ENCODE data around the gene ASB4.
"Not testable (repeated sequence)": the region's sequence is repeated elsewhere in the genome, so short reads cannot be mapped to it uniquely, and the experiment has no call there.

ASB4 gene

DNA sequence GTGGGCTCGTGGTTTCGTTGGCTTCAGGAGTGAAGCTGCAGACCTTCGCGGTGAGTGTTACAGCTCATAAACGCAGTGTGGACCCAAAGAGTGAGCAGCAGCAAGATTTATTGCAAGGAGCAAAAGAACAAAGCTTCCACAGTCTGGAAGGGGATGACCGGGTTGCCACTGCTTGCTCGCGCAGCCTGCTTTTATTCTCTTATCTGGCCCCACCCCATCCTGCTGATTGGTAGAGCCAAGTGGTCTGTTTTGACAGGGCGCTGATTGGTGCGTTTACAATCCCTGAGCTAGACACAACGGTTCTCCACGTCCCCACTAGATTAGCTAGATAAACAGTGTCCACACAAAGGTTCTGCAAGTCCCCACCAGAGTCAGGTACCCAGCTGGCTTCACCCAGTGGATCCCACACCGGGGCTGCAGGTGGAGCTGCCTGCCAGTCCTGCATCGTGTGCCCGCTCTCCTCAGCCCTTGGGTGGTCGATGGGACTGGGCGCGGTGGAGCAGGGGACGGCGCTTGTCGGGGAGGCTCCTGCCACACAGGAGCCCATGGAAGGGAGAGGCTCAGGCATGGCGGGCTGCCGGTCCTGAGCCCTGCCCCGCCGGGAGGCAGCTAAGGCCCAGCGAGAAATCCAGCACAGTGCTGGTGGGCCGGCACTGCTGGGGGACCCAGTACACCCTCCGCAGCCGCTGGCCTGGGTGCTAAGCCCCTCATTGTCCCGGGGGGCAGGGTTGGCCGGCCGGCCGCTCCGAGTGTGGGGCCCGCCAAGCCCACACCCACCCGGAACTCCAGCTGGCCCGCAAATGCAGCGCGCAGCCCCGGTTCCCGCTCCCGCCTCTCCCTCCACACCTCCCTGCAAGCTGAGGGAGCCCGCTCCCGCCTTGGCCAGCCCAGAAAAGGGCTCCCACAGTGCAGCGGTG lies 66.5 kb downstream of the ASB4 start:
- not testable (repeated sequence) for DNase-seq (ENCODE audit: low read depth, low spot score)

DNA sequence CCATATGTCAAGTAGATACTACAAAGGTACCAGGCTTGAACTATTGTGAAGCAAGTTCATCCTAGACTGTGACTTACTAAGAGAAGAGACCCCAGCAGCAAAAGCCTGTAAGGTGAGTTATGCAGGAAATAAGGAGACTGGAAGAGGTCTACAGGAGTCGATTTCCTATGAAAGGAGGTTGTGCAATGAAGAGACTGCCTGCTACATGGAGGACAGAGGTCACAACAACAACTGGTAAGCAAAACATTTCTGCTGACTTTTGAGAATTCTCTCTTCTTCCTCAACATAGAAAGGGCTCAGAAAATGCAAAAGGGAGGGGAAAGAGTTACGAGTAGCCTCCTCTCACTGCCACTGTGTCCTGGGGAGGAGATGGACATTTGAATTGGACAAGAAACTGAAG lies 68.2 kb downstream of the ASB4 start:
- no peak for DNase-seq (ENCODE audit: low read depth, low spot score)

DNA sequence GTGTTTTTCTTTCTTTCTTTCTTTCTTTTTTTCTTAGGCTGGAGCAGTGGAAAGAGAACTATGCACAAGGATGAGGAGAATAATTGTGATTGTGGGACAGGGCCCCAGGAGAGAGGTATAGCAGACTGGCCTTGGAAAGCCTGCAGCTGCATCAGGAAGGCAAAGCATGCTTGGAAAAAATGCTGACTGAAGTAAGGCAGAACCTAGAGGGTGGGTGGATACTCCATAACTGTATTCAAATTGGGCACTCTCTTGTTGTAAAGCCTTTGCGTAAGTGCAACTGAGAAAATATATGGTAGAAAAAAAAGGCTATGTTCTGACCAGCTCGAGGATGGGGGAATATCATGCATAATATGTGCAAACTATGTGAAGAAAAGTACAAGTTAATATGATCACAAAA lies 71.0 kb downstream of the ASB4 start:
- no peak for DNase-seq (ENCODE audit: low read depth, low spot score)

DNA sequence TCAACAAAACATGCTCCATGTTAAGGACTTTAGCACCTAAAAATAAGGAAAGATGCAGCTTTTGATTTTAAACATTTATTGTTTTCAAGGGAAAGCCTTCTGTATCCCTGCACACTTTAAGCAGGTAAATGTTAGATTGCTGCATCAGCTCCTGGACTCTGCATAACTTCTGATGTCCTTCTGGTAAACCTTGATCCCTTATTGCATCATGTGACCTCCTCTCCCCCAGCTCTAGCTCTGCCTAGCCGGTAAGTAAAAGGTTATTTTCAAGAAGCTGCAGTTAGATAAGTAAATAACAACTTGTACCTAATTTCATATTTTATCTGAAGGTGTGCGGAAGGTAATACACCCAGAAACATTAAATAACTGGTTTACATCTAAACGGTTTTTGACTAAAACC lies 73.1 kb downstream of the ASB4 start:
- DNase-seq (ENCODE audit: low read depth, low spot score) = no peak

DNA sequence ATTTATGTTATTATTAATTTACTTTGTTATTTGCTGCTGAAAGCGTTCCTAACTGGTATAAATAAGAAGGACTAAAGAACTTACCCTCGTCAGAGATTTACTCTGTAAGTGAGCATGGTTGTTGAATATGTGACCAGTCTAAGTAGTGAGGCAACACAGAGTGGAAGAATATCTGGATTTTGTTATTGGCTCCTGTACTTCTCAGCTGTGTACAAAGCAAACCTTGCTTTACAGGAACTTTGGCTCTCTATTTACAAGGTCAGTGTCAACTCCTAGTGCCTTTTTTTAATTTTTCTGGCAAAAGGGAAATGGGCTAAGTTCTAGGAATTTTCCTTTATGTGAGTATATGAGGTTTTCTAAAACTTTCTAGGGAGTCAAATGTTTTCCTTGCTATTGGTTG lies 74.9 kb downstream of the ASB4 start:
- no peak for DNase-seq (ENCODE audit: low read depth, low spot score)

DNA sequence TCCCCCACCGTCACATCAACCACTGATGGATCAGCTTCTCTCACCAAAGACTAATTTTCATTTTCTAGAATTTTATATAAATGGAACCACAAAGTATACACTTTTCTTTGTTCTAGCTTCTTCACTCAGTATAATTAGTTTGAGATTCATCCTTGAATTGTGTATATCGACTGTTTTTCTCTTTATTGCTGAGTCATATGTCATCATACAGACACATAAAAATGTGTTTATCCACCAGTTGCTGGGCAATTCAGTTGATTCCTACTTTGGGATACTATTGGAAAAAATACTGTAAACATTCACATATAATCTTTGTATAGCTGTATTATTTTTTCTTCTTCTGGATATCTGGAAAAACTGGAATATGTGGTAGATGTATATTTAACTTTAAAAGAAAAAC lies 84.0 kb downstream of the ASB4 start:
- no peak for DNase-seq (ENCODE audit: low read depth, low spot score)

DNA sequence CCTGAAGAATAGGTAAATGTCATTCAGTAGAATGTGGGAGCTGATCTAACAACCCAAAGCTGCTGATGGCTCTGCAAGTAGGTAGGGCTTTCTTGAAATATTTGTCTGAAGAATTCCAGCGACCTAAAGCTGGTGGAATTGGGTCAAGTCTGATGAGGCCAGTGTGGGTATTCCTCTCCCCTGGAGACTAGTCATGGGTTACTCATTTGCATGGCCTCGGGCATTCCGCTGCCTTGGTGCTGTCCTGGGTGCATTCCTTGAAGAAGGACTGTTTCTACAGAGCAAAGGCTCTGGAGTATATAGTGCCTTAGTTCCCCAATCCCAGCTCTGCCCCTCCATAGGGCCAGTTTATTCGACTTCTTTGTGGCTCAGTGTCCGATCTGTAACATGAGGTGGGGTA lies 91.4 kb downstream of the ASB4 start:
- DNase-seq (ENCODE audit: low read depth, low spot score) = no peak

DNA sequence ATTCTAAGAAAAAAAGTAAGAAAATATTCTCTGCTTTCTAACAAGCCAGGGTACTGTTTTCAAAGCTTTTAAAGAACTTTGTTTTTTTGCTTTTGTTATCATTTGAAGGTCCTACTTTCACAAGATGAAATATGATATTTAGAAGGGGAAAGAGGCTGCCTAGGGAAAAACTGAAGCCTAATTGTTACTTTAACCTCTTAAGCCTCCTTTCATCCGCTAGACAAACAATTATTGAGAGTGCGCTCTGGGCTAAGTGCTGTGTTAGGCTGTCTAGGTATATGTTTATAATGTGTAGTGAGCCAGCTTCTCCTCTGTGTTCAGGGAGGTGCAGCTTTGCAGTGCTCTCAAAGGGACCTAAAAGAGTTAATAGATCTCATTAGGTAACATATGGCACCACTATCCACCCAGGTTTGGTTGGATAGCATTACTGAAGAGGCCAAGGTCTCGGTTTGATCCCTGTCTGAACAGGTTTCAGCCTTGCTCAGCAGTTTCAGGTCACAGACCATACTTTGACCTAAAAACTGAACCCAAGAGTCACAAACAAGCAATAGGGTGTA lies 92.6 kb downstream of the ASB4 start:
- no peak for DNase-seq (ENCODE audit: low read depth, low spot score)

DNA sequence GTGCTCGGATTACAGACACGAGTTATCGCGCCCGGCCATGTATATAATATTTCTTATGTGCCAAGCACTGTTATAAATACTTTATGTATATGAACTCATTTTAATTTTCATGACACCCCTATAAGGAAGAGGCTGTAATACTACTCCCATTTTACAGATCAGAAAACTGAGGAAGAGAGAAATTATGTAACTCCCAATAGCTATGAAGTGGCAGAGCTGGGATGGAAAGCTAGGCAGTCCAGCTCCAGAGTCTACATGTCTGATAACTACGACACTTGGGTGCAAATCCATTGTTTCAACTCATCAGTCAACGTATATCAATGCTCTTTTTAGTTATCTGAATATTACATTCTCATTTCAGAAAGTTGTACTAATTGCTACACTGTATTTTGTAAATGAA lies 93.6 kb downstream of the ASB4 start:
- no peak for DNase-seq (ENCODE audit: low read depth, low spot score)

DNA sequence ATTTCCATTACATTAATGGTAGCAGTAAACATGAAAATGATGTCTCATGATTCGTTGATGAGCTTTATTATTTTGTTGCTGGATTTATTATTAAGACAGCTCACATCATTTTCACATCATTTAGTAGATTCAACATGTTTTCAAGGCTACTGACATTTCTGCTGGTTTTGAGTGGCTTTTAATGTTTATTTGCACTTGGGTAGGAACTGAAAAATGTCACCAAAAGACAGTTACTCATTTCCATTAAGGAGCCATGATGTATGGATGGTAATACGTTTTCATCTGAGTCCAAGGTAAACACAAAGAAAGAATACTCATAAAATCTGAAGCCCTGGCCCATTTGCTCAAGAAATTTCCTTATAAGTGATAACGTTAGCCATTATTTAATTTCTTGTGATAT lies 95.7 kb downstream of the ASB4 start:
- no peak for DNase-seq (ENCODE audit: low read depth, low spot score)

DNA sequence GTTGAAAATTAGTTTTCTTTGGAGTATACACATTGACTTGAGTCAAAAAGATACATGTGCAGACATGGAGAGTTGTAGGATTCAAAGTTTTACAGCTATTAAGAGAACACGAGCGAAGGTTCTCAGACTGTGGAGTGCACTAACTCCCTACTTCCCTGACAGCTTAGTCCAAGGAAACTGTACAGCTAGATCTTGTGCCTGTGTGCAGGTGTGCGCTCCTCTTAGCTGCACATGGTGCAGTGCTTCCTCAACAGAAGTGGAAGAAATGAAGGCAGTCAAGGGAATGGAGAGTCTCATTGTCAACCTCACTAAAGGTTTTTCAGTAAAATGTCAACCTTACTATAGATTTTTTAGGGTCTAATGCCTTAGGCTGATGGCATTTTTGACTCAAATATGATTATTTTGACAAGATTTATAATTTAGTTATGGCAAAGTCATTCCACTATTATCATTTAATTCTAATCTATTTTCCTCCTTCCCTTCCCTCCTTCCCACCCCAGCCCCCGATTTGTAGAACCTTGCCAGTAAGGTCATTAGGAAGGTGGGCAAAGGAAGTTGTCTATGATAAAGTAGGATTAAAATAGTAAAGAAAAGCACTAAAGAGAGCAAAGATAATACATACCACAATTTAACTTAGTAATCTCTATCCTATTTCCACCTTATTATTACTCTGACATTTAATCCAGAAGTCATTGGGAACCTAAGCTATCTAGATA lies 97.0 kb downstream of the ASB4 start:
- no peak for DNase-seq (ENCODE audit: low read depth, low spot score)

DNA sequence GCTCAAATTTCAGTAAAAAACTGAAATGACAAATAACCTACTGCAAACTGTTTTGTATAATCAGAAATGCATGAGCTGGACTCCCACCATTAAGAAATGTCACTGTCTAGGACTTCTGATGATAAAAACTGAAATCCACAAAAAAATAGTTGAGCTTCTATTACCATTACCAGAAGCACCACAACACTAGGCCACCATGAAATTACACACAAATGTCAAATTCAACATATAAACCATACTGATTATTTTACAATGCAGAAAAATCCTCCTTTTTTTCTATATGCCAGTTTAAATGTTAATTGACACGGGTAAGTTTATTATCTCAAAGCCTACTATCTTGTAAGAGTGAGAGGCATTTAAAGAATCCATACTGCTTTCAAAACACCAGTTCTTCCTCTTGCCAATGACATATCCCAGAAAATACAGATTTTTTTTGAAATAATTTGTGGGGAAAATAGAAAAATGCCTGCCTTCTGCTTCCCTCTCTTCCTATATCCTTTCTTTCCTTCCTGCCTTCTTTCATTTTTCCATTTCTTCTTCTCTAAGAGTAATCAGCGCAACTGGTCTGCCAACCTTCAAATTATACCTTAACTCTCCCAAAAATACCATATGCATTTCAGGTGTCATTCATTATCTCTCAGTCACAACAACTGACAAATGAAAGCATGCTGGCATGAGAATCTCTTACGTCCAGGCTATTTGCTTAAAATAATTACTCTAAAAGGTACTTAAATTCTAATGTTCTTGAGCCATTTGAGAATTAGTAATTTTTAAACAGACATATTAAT lies 98.3 kb downstream of the ASB4 start:
- DNase-seq (ENCODE audit: low read depth, low spot score) = no peak

DNA sequence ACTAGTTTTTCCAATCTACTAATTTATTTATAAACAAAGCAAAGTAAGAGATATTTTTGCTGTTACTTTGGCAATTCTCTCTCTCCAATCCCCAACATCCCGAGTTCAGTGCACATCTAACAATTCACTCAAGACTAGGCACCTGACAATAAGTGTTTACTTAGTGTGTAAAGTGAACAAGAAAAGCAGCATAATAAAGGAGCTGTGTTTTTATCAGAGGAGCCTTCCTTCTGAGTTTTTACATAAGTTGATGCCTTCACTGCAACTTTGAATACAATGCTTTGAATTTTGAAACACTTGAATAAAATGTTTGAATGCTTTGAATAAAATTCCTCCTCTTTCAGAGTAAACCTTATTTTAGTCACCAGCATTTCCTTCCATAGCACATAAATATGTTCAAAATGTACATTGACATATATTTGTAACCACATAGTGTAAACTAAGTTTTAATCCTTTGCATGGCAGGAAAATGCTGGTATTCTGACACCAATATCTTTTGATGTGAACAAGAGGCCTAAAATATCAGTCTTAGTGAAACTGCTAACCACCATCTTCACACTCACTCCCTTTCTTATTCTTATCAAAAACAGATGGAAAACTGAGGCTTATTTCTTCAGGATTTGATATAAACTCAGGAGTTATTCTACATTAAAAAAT lies 99.2 kb downstream of the ASB4 start:
- DNase-seq (ENCODE audit: low read depth, low spot score) = no peak

DNA sequence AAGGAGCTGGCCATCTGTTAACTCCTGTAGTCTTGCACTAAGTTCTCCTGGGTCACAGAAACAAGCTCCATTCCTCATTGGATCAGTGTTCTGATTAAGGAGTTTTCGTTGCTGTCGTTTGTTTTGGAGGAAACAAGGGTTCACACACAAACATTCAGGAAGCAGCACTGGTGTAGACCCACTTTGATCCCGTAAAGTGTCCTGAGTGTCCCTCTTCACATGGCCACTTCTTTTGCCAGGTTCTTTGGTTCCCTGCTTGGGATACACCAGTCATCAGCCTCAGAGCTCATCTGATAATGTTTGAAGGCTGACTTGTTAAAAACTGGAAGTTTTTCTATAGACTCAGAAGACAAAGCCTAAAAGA lies 99.7 kb downstream of the ASB4 start:
- DNase-seq (ENCODE audit: low read depth, low spot score) = no peak

DNA sequence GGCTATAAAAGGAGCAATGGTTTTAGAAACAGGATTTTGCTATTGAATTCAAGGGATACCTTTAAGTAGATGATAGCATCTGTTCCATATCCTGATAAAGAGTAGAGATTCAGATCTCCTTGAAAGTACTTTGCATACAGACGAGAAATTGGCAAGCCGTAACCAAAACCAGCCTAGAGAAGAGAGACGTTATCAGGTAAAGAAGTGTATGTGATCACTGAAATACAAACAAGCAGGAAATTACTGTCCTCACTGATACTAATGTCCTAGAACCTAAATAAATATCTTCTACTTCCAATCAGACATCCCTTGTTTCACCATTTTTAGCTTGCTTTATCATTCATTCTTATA lies 101.2 kb downstream of the ASB4 start:
- DNase-seq (ENCODE audit: low read depth, low spot score) = no peak

DNA sequence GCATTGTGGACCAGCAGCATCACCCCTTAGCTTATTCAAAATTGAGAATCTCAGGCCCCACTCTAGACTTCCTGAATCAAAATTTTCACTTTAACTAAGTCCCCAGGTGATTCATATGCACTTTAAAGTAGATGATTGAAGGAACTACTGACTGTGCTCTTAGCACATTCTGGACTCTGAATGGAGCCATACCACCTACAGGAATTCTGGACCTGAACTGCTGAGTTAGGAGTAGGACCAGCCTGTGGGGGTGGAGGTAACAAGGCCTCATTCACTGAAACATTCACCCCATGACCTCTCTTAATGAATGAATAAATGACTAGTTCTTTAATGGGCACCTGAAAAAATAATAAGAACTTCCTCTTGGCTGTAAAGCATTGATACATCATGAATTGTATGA lies 103.3 kb downstream of the ASB4 start:
- DNase-seq (ENCODE audit: low read depth, low spot score) = no peak

DNA sequence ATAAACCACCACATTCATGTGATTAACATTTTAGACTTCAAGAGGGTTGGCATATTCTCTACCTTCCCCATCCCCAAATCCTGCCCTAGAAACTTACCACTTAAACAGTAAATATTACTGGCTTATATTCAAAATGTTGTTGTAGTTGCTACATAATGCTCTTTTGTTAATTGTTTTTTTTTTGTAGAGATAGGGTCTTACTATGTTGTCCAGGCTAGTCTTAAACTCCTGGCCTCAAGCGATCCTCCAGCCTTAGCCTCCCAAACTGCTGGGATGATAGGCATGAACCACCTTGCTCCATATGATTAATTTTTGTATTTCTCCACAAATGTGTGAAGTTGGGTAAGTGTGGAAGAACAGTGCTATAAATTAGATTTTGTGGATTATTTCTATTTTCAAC lies 104.0 kb downstream of the ASB4 start:
- no peak for DNase-seq (ENCODE audit: low read depth, low spot score)

Data from brain pericyte (primary cell).